ENCODE results near the gene NKAIN1.

GRCh38 chr1:31248276-31248675 lies 8.6 kb upstream of the NKAIN1 start:
- TF ChIP-seq, protein P1, sequence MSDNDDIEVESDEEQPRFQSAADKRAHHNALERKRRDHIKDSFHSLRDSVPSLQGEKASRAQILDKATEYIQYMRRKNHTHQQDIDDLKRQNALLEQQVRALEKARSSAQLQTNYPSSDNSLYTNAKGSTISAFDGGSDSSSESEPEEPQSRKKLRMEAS (IDR thresholded peaks at IDR 0.05), result no peak
- no peak for TF ChIP-seq RAD21 (IDR thresholded peaks at IDR 0.05; ENCODE audit: low read depth)
- TF ChIP-seq, protein P2, sequence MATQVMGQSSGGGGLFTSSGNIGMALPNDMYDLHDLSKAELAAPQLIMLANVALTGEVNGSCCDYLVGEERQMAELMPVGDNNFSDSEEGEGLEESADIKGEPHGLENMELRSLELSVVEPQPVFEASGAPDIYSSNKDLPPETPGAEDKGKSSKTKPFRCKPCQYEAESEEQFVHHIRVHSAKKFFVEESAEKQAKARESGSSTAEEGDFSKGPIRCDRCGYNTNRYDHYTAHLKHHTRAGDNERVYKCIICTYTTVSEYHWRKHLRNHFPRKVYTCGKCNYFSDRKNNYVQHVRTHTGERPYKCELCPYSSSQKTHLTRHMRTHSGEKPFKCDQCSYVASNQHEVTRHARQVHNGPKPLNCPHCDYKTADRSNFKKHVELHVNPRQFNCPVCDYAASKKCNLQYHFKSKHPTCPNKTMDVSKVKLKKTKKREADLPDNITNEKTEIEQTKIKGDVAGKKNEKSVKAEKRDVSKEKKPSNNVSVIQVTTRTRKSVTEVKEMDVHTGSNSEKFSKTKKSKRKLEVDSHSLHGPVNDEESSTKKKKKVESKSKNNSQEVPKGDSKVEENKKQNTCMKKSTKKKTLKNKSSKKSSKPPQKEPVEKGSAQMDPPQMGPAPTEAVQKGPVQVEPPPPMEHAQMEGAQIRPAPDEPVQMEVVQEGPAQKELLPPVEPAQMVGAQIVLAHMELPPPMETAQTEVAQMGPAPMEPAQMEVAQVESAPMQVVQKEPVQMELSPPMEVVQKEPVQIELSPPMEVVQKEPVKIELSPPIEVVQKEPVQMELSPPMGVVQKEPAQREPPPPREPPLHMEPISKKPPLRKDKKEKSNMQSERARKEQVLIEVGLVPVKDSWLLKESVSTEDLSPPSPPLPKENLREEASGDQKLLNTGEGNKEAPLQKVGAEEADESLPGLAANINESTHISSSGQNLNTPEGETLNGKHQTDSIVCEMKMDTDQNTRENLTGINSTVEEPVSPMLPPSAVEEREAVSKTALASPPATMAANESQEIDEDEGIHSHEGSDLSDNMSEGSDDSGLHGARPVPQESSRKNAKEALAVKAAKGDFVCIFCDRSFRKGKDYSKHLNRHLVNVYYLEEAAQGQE (IDR thresholded peaks at IDR 0.05; ENCODE audit: low read depth), result no peak
- TF ChIP-seq TAF1 (IDR thresholded peaks at IDR 0.05; ENCODE audit: low read depth), result no peak
- TF ChIP-seq EP300 (IDR thresholded peaks at IDR 0.05; ENCODE audit: borderline replicate concordance), result no peak
- no peak for TF ChIP-seq CEBPB (IDR thresholded peaks at IDR 0.05)
- no peak for TF ChIP-seq CREB1 (IDR thresholded peaks at IDR 0.05; ENCODE audit: low read depth)
- TF ChIP-seq NFIC (IDR thresholded peaks at IDR 0.05), result no peak
- no peak for TF ChIP-seq ZBTB7A (IDR thresholded peaks at IDR 0.05; ENCODE audit: low read depth)
- no peak for TF ChIP-seq YY1 (IDR thresholded peaks at IDR 0.05; ENCODE audit: low read depth)
- no peak for TF ChIP-seq TEAD4 (IDR thresholded peaks at IDR 0.05)

Data from Ishikawa (cell line).